HEK293 (cell line): ENCODE measurements around the gene KLK1.

ENCODE experiments used
- EGR2 ChIP-seq: fragments of 450-650 bp; formaldehyde crosslinking; IDR thresholded peaks from 2 replicates; pipeline ENCODE4 v1.5.1; 2016; ENCODE audit warnings: low read depth, missing biosample characterization, missing genetic modification characterization
- HOXD13 ChIP-seq: sonication (generic); formaldehyde crosslinking; IDR thresholded peaks from 2 replicates; pipeline ENCODE4 v1.8.0; 2022; ENCODE audit warnings: missing genetic modification reagents, borderline replicate concordance
- KLF16 ChIP-seq: fragments of 450-650 bp; formaldehyde crosslinking; IDR thresholded peaks from 2 replicates; pipeline ENCODE4 v1.5.1; 2017; ENCODE audit warnings: missing biosample characterization, missing genetic modification characterization
- KLF8 ChIP-seq: fragments of 450-650 bp; formaldehyde crosslinking; IDR thresholded peaks from 2 replicates; pipeline ENCODE4 v1.5.1; 2016; ENCODE audit warnings: missing biosample characterization, missing genetic modification characterization
- PRDM1 ChIP-seq: fragments of 450-650 bp; formaldehyde crosslinking; IDR thresholded peaks from 2 replicates; pipeline ENCODE4; 2016; ENCODE audit warnings: missing biosample characterization, missing genetic modification characterization
- YY1 ChIP-seq: fragments of 450-650 bp; formaldehyde crosslinking; IDR thresholded peaks from 2 replicates; pipeline ENCODE4 v1.5.1; 2018; ENCODE audit warnings: missing biosample characterization, missing genetic modification characterization
- YY2 ChIP-seq: fragments of 450-650 bp; formaldehyde crosslinking; IDR thresholded peaks from 2 replicates; pipeline ENCODE4 v1.5.1; 2016; ENCODE audit warnings: missing biosample characterization, missing genetic modification characterization
- ZFHX2 ChIP-seq: fragments of 450-650 bp; formaldehyde crosslinking; conservative IDR thresholded peaks from 2 replicates; pipeline ENCODE4 v1.5.1; 2016; ENCODE audit warnings: missing biosample characterization, missing genetic modification characterization
- ZFP3 ChIP-seq: fragments of 450-650 bp; formaldehyde crosslinking; IDR thresholded peaks from 2 replicates; pipeline ENCODE4 v1.5.1; 2016; ENCODE audit warnings: low read depth, missing biosample characterization, missing genetic modification characterization
- ZFP37 ChIP-seq: fragments of 450-650 bp; formaldehyde crosslinking; IDR thresholded peaks from 2 replicates; pipeline ENCODE4 v1.5.1; 2016; ENCODE audit warnings: missing biosample characterization, missing genetic modification characterization
- ZNF114 ChIP-seq: fragments of 450-650 bp; formaldehyde crosslinking; IDR thresholded peaks from 2 replicates; pipeline ENCODE4 v1.5.0; 2017; ENCODE audit warnings: missing biosample characterization, missing genetic modification characterization
- ZNF132 ChIP-seq: fragments of 450-650 bp; formaldehyde crosslinking; IDR thresholded peaks from 2 replicates; pipeline ENCODE4 v1.5.1; 2017; ENCODE audit warnings: missing biosample characterization, missing genetic modification characterization, borderline replicate concordance
- ZNF174 ChIP-seq: fragments of 450-650 bp; formaldehyde crosslinking; IDR thresholded peaks from 2 replicates; pipeline ENCODE4 v1.5.0; 2017; ENCODE audit warnings: missing biosample characterization, mild to moderate bottlenecking, missing genetic modification characterization
- ZNF2 ChIP-seq: fragments of 450-650 bp; formaldehyde crosslinking; IDR thresholded peaks from 2 replicates; pipeline ENCODE4 v1.5.1; 2016; ENCODE audit warnings: missing biosample characterization, missing genetic modification characterization
- ZNF202 ChIP-seq: fragments of 450-650 bp; formaldehyde crosslinking; IDR thresholded peaks from 2 replicates; pipeline ENCODE4 v1.5.1; 2016; ENCODE audit warnings: missing biosample characterization, missing genetic modification characterization, borderline replicate concordance
- ZNF366 ChIP-seq: fragments of 450-650 bp; formaldehyde crosslinking; conservative IDR thresholded peaks from 2 replicates; pipeline ENCODE4 v1.5.1; 2016; ENCODE audit warnings: missing biosample characterization, missing genetic modification characterization
- ZNF416 ChIP-seq: fragments of 450-650 bp; formaldehyde crosslinking; IDR thresholded peaks from 2 replicates; pipeline ENCODE4 v1.5.1; 2016; ENCODE audit warnings: missing biosample characterization, missing genetic modification characterization
- ZNF548 ChIP-seq: fragments of 450-650 bp; formaldehyde crosslinking; IDR thresholded peaks from 2 replicates; pipeline ENCODE4 v1.5.1; 2016; ENCODE audit warnings: missing biosample characterization, missing genetic modification characterization
- ZNF560 ChIP-seq: fragments of 450-650 bp; formaldehyde crosslinking; IDR thresholded peaks from 2 replicates; pipeline ENCODE4 v1.5.1; 2017; ENCODE audit warnings: missing biosample characterization, missing genetic modification characterization, borderline replicate concordance
- ZNF571 ChIP-seq: fragments of 450-650 bp; formaldehyde crosslinking; IDR thresholded peaks from 2 replicates; pipeline ENCODE4 v1.5.0; 2017; ENCODE audit warnings: missing biosample characterization, missing genetic modification characterization
- ZNF600 ChIP-seq: fragments of 450-650 bp; formaldehyde crosslinking; IDR thresholded peaks from 2 replicates; pipeline ENCODE4 v1.5.1; 2016; ENCODE audit warnings: missing biosample characterization, missing genetic modification characterization
- ZNF626 ChIP-seq: fragments of 450-650 bp; sonication (Bioruptor Pico); formaldehyde crosslinking; IDR thresholded peaks from 2 replicates; pipeline ENCODE4 v1.5.1; 2018; ENCODE audit warnings: missing biosample characterization, missing genetic modification characterization, inconsistent platforms
- ZNF629 ChIP-seq: fragments of 450-650 bp; formaldehyde crosslinking; IDR thresholded peaks from 2 replicates; pipeline ENCODE4 v1.5.1; 2017; ENCODE audit warnings: missing biosample characterization, missing genetic modification characterization
- ZNF777 ChIP-seq: fragments of 450-650 bp; formaldehyde crosslinking; IDR thresholded peaks from 2 replicates; pipeline ENCODE4 v1.5.1; 2017; ENCODE audit warnings: missing biosample characterization, missing genetic modification characterization, borderline replicate concordance
- ZSCAN23 ChIP-seq: fragments of 450-650 bp; formaldehyde crosslinking; IDR thresholded peaks from 2 replicates; pipeline ENCODE4 v1.5.1; 2016; ENCODE audit warnings: missing biosample characterization, missing genetic modification characterization
- ZXDB ChIP-seq: fragments of 450-650 bp; formaldehyde crosslinking; IDR thresholded peaks from 2 replicates; pipeline ENCODE4 v1.5.1; 2016; ENCODE audit warnings: missing biosample characterization, missing genetic modification characterization
- TF ChIP-seq, protein P1 (sequence below): fragments of 450-650 bp; formaldehyde crosslinking; IDR thresholded peaks from 2 replicates; pipeline ENCODE4 v1.5.1; 2016; ENCODE audit warnings: missing biosample characterization, missing genetic modification characterization, borderline replicate concordance
- TF ChIP-seq, protein P2 (sequence below): fragments of 450-650 bp; formaldehyde crosslinking; IDR thresholded peaks from 2 replicates; pipeline ENCODE4 v1.5.1; 2017; ENCODE audit warnings: missing biosample characterization, missing genetic modification characterization
- TF ChIP-seq, protein P3 (sequence below): fragments of 450-650 bp; formaldehyde crosslinking; IDR thresholded peaks from 2 replicates; pipeline ENCODE4 v1.5.1; 2017; ENCODE audit warnings: missing biosample characterization, mild to moderate bottlenecking, missing genetic modification characterization, moderate library complexity
- TF ChIP-seq, protein P4 (sequence below): fragments of 450-650 bp; formaldehyde crosslinking; IDR thresholded peaks from 2 replicates; pipeline ENCODE4 v1.5.1; 2016; ENCODE audit warnings: missing biosample characterization, missing genetic modification characterization
- TF ChIP-seq, protein P5 (sequence below): fragments of 450-650 bp; formaldehyde crosslinking; IDR thresholded peaks from 2 replicates; pipeline ENCODE4 v1.5.1; 2016; ENCODE audit warnings: missing biosample characterization, missing genetic modification characterization, low read depth

The KLK1 gene

DNA sequence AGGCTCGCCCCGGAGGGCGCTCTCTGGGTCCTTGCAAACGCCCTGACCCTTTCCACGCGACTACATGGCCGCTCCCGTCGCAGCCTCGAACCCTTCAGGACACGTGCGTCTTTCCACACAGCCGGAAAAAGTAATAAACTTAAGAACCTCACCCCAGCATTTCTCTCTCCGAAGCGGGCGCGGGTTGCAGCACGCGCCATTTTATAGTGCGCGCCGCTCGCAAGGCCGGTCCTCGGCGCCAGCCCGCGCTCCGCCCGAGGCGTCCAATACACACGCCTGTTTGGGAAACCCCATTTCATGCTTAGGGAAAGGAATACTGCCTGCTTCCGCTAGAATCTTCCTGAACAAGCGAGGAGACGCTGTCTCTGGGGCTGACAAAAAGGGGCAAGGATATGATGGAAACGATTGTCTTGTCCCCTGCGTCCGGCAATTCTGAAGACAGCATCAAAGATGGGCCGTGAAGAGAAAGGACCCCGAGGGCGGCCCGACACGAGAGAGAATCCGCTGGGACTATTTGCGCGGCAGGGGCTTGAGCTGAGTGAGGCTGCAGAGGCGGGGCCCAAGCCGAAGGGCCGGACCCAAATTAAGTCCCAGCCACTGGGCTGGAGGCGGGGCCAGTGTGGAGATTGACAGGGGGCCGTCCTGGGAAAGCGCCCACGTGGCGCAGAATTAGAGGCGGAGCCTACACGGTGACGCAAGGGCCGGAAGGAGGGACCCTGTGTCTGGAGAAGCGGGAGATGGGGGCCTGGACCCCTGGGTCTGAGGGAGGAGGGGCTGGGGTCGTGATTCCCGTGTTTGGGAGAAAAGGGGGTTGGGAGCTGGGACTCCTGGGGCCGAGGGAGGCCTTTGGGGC is 18.9 kb downstream of the KLK1 start (continued):
- TF ChIP-seq, protein P1, sequence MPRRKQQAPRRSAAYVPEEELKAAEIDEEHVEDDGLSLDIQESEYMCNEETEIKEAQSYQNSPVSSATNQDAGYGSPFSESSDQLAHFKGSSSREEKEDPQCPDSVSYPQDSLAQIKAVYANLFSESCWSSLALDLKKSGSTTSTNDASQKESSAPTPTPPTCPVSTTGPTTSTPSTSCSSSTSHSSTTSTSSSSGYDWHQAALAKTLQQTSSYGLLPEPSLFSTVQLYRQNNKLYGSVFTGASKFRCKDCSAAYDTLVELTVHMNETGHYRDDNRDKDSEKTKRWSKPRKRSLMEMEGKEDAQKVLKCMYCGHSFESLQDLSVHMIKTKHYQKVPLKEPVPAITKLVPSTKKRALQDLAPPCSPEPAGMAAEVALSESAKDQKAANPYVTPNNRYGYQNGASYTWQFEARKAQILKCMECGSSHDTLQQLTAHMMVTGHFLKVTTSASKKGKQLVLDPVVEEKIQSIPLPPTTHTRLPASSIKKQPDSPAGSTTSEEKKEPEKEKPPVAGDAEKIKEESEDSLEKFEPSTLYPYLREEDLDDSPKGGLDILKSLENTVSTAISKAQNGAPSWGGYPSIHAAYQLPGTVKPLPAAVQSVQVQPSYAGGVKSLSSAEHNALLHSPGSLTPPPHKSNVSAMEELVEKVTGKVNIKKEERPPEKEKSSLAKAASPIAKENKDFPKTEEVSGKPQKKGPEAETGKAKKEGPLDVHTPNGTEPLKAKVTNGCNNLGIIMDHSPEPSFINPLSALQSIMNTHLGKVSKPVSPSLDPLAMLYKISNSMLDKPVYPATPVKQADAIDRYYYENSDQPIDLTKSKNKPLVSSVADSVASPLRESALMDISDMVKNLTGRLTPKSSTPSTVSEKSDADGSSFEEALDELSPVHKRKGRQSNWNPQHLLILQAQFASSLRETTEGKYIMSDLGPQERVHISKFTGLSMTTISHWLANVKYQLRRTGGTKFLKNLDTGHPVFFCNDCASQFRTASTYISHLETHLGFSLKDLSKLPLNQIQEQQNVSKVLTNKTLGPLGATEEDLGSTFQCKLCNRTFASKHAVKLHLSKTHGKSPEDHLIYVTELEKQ (tag by site-specific recombination), result 0 out of 2 replicates have a peak, but pooled peaks have one; percentile 7
- peak; percentile 24; the same call in 1 of the 2 replicates for TF ChIP-seq EGR2 (tag by site-specific recombination)
- TF ChIP-seq ZNF571 (tag by site-specific recombination), result no peak
- no peak; the same call in 1 of the 2 replicates for TF ChIP-seq ZNF548 (tag by site-specific recombination)
- TF ChIP-seq ZNF416 (tag by site-specific recombination), result no peak
- TF ChIP-seq, protein P2, sequence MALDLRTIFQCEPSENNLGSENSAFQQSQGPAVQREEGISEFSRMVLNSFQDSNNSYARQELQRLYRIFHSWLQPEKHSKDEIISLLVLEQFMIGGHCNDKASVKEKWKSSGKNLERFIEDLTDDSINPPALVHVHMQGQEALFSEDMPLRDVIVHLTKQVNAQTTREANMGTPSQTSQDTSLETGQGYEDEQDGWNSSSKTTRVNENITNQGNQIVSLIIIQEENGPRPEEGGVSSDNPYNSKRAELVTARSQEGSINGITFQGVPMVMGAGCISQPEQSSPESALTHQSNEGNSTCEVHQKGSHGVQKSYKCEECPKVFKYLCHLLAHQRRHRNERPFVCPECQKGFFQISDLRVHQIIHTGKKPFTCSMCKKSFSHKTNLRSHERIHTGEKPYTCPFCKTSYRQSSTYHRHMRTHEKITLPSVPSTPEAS, result peak; percentile 42
- peak; percentile 98 for TF ChIP-seq ZXDB (tag by site-specific recombination)
- peak; percentile 78 for TF ChIP-seq ZNF366 (tag by site-specific recombination)
- TF ChIP-seq ZNF777 (tag by site-specific recombination), result no peak
- TF ChIP-seq ZSCAN23 (tag by site-specific recombination), result 0 out of 2 replicates have a peak, but pooled peaks have one; percentile 39
- peak; percentile 75 for TF ChIP-seq YY1 (tag by site-specific recombination)
- TF ChIP-seq ZFHX2 (tag by site-specific recombination), result peak; percentile 68
- TF ChIP-seq, protein P3, sequence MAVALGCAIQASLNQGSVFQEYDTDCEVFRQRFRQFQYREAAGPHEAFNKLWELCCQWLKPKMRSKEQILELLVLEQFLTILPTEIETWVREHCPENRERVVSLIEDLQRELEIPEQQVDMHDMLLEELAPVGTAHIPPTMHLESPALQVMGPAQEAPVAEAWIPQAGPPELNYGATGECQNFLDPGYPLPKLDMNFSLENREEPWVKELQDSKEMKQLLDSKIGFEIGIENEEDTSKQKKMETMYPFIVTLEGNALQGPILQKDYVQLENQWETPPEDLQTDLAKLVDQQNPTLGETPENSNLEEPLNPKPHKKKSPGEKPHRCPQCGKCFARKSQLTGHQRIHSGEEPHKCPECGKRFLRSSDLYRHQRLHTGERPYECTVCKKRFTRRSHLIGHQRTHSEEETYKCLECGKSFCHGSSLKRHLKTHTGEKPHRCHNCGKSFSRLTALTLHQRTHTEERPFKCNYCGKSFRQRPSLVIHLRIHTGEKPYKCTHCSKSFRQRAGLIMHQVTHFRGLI, result no peak; the same call in 1 of the 2 replicates
- TF ChIP-seq ZNF560 (tag by site-specific recombination), result no peak
- peak; percentile 51; the same call in 1 of the 2 replicates for TF ChIP-seq ZNF629
- no peak for TF ChIP-seq ZNF114 (tag by site-specific recombination)
- peak; percentile 78 for TF ChIP-seq KLF16
- TF ChIP-seq, protein P4, sequence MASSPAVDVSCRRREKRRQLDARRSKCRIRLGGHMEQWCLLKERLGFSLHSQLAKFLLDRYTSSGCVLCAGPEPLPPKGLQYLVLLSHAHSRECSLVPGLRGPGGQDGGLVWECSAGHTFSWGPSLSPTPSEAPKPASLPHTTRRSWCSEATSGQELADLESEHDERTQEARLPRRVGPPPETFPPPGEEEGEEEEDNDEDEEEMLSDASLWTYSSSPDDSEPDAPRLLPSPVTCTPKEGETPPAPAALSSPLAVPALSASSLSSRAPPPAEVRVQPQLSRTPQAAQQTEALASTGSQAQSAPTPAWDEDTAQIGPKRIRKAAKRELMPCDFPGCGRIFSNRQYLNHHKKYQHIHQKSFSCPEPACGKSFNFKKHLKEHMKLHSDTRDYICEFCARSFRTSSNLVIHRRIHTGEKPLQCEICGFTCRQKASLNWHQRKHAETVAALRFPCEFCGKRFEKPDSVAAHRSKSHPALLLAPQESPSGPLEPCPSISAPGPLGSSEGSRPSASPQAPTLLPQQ (tag by site-specific recombination), result peak; percentile 76
- peak; percentile 75; the same call in 1 of the 2 replicates for TF ChIP-seq ZNF2 (tag by site-specific recombination)
- TF ChIP-seq ZNF202 (tag by site-specific recombination), result no peak
- TF ChIP-seq, protein P5, sequence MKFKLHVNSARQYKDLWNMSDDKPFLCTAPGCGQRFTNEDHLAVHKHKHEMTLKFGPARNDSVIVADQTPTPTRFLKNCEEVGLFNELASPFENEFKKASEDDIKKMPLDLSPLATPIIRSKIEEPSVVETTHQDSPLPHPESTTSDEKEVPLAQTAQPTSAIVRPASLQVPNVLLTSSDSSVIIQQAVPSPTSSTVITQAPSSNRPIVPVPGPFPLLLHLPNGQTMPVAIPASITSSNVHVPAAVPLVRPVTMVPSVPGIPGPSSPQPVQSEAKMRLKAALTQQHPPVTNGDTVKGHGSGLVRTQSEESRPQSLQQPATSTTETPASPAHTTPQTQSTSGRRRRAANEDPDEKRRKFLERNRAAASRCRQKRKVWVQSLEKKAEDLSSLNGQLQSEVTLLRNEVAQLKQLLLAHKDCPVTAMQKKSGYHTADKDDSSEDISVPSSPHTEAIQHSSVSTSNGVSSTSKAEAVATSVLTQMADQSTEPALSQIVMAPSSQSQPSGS (tag by site-specific recombination), result no peak; the same call in 1 of the 2 replicates
- peak; percentile 88 for TF ChIP-seq YY2
- peak; percentile 97 for TF ChIP-seq ZFP37 (tag by site-specific recombination)
- no peak for TF ChIP-seq ZNF132
- TF ChIP-seq PRDM1 (tag by site-specific recombination), result no peak
- TF ChIP-seq ZNF600 (tag by site-specific recombination), result peak; percentile 58; the same call in 1 of the 2 replicates
- no peak for TF ChIP-seq ZNF174 (tag by site-specific recombination)
- peak; percentile 40; the same call in 1 of the 2 replicates for TF ChIP-seq HOXD13 (CRISPR knock-in tag)
- peak; percentile 92 for TF ChIP-seq KLF8
- TF ChIP-seq ZNF626, result no peak
- TF ChIP-seq ZFP3 (tag by site-specific recombination), result no peak
